NT2/D1 (cell line): ENCODE data around the gene CDC26.

Experiments
- DNase-seq: peaks from one replicate; pipeline ENCODE4 v3.0.0-alpha.2; 2011; ENCODE audit warnings: low read depth, low spot score
- H3K27me3 ChIP-seq: 2 replicates; pipeline ENCODE4 v1.6.0; 2011; ENCODE audit warnings: mild to moderate bottlenecking; ENCODE audit not compliant: insufficient read length, insufficient read depth
- H3K36me3 ChIP-seq: 2 replicates; pipeline ENCODE4 v1.6.1; 2011; ENCODE audit warnings: mild to moderate bottlenecking, low read length, mixed read lengths; ENCODE audit not compliant: insufficient read depth, insufficient read length
- H3K4me1 ChIP-seq: 2 replicates; pipeline ENCODE4 v1.5.1; 2011; ENCODE audit not compliant: insufficient read depth, insufficient read length
- H3K4me3 ChIP-seq: 2 replicates; pipeline ENCODE4 v1.5.1; 2011; ENCODE audit warnings: low read depth; ENCODE audit not compliant: insufficient read length
- H3K9ac ChIP-seq: 2 replicates; pipeline ENCODE4 v1.6.0; 2011; ENCODE audit warnings: low read depth; ENCODE audit not compliant: insufficient read length
- H3K9me3 ChIP-seq: 2 replicates; pipeline ENCODE4 v1.5.1; 2011; ENCODE audit warnings: mild to moderate bottlenecking, low read length; ENCODE audit not compliant: insufficient read depth
- SUZ12 ChIP-seq: IDR thresholded peaks from 2 replicates; pipeline ENCODE4 v1.6.1; 2011; ENCODE audit not compliant: insufficient read length, insufficient read depth; ENCODE audit errors: extremely low read depth
- YY1 ChIP-seq: IDR thresholded peaks from 2 replicates; pipeline ENCODE4 v1.6.1; 2011; ENCODE audit not compliant: insufficient read length, insufficient read depth
- ZNF274 ChIP-seq: IDR thresholded peaks from 2 replicates; pipeline ENCODE4 v1.6.1; 2011; ENCODE audit warnings: mild to moderate bottlenecking, low read depth, low read length

CDC26 gene

DNA sequence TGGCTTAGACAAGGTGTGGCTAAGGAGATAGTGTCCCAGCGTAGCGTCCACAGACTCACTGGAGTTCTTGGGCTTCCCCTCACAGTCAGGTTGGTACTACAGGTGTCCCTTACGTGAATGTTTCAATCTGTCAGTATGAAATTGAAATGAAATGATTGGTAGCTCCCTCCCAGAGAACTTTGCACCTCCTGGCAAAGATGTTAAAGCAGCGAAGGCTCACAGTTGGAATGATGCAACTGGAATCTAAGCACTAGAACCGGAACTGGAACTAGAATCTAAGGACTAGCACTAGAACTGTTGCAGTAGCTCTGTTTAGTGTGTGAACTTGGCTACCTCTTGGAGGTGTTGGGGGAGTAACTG, 52.9 kb downstream of the CDC26 start:
- no peak for TF ChIP-seq ZNF274
- no peak for TF ChIP-seq SUZ12
- no peak for TF ChIP-seq YY1
- Histone ChIP-seq H3K36me3 (peaks cover 22% of the 10 kb centered on the region), H3K27me3 (no peaks in the 10 kb centered on the region), H3K9ac (peak overlapping the region; percentile 90), H3K4me1 (no peaks in the 10 kb centered on the region), H3K4me3 (peak overlapping the region; percentile 85), H3K9me3 (no peaks in the 10 kb centered on the region)
- DNase-seq: no peak

DNA sequence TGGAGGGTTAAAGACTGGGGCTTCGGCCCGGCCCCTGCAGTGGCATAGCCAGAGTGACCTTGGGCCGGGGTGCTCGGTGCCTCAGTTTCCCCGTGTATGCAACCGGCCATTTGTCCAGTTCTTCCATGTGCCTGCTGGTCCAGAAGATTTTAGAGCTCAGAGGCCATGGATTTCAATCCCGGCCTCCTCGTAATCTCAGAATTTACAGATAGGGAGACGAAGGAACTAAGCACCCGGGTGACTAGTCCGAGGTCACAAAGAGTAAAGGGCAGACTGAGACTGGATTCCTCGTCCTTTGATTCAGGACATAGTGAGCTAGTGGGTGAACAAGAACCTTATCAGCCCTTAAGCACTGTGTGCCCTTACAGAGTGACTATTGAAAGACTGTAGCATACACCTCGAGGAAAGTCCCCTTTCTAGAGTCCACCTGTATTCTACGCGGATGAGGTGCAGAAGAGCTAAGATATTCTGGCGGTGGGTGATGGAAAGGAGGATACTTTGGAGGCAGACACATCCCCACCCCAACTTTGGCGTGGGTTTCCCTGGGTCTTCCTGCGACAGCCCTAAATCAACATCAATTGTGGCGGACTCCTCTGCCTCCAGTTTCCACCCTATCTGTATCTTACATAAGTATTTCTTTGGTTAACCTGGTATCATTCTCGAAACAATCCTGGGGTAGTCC, 53.4 kb downstream of the CDC26 start:
- no peaks in the 10 kb centered on the region for H3K9me3 ChIP-seq
- no peaks in the 10 kb centered on the region for H3K27me3 ChIP-seq
- H3K9ac ChIP-seq: peak overlapping the region; percentile 90
- TF ChIP-seq SUZ12 (no peak), YY1 (no peak), ZNF274 (no peak)
- H3K4me3 ChIP-seq: peak overlapping the region; percentile 85
- H3K4me1 ChIP-seq: no peaks in the 10 kb centered on the region
- no peak for DNase-seq
- peaks cover 22% of the 10 kb centered on the region for H3K36me3 ChIP-seq

DNA sequence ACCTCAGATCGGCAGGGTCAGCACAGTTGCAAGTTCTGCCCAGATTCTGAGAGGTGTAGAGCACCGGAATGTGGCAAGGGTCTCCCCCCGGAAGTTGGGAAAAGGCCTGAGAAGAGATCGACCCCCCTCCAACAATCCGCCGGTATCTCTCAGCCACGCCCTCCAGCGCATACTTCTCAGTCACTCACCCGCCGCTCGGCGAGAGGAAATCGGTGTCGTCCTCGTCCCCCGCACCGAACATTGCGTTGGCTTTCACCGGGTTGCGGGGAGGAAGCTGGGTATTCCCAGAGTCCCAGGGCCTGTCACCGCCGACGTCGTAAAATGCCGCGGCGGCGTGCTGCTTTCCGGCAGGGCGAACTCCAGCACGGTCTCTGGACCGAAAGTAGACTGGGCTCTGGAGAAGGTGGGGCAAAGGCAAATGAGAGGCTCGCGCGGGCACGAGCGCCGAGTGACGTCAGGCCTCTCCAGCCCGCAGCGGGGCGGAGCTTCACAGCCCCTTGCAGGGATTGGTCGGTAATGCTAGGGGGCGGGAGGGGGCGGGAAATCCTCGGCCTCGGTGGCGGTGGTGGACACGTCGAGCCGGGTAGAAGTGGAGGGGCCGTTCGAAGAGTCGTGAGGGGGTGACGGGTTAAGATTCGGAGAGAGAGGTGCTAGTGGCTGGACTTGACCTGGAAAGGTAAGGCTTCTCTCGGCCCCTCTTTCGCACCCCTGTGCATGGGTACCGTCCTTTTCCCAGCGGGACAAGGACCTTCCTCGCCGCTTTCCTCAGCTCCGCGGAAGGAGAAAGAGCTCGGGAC, 54.2 kb downstream of the CDC26 start, which contains the start of the genes FKBP15 and SLC31A1:
TSS of gene FKBP15 (minus strand) at position 275 of the 797 bp plus-strand sequence. CDS start at position 241, 34 bp downstream.
TSS of gene SLC31A1 (plus strand) at position 542 of the 797 bp plus-strand sequence. CDS start 34,605 bp downstream, outside the sequence.
- TF ChIP-seq SUZ12 (no peak), YY1 (no peak)

DNA sequence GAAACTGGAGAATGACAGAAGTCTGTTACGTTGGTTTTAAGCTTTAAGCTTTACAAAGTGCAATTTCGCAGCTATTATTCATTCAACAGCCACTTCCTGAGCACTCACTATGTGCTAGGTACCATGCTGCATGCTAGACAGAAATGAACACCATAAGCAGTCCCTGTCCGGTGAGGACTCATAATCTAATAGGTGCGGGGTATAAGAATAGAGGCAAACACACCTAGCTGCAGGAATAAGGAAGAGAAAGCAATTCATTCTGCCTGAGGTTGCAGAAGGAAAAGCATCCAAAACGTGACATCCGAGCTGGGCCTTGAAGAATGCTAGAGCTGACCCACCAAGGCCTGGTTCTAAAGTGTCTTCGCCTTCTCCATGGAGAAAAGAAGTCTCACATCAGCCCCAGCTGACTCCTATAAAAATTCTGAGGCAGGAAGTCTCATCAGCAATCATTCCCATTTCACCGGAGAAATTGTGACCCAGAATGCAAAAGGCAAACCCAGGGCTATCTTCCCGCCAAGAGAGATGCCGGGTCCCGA, 54.8 kb downstream of the CDC26 start:
- DNase-seq: no peak
- Histone ChIP-seq H3K36me3 (peaks cover 22% of the 10 kb centered on the region), H3K9ac (peak overlapping the region; percentile 93), H3K4me3 (peak overlapping the region; percentile 85), H3K4me1 (no peaks in the 10 kb centered on the region), H3K9me3 (no peaks in the 10 kb centered on the region), H3K27me3 (no peaks in the 10 kb centered on the region)
- TF ChIP-seq SUZ12: no peak
- no peak for TF ChIP-seq ZNF274
- TF ChIP-seq YY1: no peak

More for the DNA sequence above, 54.2 kb downstream of the CDC26 start, which contains the start of the genes FKBP15 and SLC31A1:
- no peaks in the 10 kb centered on the region for H3K9me3 ChIP-seq
- no peaks in the 10 kb centered on the region for H3K4me1 ChIP-seq
- no peaks in the 10 kb centered on the region for H3K27me3 ChIP-seq
- DNase-seq: peak; percentile 98
- peaks cover 22% of the 10 kb centered on the region for H3K36me3 ChIP-seq
- peak within 1 kb of the TSS; percentile 85 for H3K4me3 ChIP-seq
- H3K9ac ChIP-seq: peak within 1 kb of the TSS; percentile 93

DNA sequence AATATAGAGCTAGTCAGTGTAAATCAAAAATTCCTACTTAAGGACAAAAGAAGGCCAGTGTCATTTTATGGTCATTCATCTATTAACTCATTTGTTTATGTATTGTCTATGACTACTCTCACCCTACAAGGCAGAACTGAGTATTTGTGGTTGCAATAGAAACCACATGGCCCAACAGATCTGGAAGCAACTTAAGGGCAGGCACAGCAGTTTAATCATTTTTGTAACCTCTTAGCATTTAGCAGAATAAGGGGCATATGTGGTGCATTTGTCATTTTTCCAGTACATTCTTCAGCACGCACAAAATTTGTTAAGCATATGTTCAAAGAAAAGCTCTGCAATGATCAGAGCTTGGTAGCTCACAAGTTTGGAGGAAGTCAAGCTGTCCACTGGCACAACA, 55.4 kb downstream of the CDC26 start:
- peak overlapping the region; percentile 93 for H3K9ac ChIP-seq
- H3K27me3 ChIP-seq: no peaks in the 10 kb centered on the region
- no peaks in the 10 kb centered on the region for H3K4me1 ChIP-seq
- TF ChIP-seq YY1: no peak
- TF ChIP-seq ZNF274: no peak
- no peak for TF ChIP-seq SUZ12
- no peaks in the 10 kb centered on the region for H3K9me3 ChIP-seq
- no peak for DNase-seq
- H3K4me3 ChIP-seq: peak overlapping the region; percentile 85
- peaks cover 20% of the 10 kb centered on the region for H3K36me3 ChIP-seq

DNA sequence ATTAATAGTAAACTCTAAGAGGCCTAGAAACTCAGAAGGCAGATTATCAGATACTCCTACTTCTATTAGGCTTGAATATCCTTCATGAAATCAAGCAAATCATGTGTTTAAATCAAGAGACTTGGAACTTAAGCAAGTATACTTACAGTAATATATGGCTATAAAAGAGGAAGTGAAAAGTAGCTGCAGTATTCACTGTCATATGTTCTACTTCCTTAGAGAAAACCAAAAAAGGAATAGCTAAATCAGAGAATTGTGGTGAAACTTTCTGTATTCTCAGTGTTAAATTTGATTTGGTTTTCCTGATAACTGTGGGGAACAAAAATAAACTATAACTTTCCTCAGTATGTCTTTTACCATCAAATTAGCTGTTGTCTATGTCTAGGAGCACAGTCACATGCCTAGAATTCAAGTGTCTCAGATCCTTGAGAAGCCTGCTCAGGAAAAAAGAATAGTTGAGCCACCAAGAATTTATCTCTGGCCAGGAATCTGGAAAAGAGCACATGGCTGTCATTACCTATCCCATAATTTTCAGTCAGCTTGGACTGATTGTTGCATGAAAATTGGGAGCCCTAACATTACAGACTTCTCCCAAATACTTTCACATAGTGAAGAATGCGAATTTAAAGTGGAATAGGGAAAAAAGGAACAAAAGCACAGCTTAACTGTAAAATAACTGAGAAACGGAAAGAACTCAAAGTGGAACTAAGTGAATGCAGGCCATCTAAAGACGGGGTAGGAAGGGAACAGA, 56.0 kb downstream of the CDC26 start:
- no peak for TF ChIP-seq SUZ12
- no peak for TF ChIP-seq ZNF274
- TF ChIP-seq YY1: no peak
- no peak overlapping the region for H3K9ac ChIP-seq
- H3K4me3 ChIP-seq: no peak overlapping the region

More for the DNA sequence above, 56.0 kb downstream of the CDC26 start:
- no peak for DNase-seq
- H3K36me3 ChIP-seq: peaks cover 16% of the 10 kb centered on the region
- no peaks in the 10 kb centered on the region for H3K4me1 ChIP-seq
- no peaks in the 10 kb centered on the region for H3K9me3 ChIP-seq
- H3K27me3 ChIP-seq: no peaks in the 10 kb centered on the region
